GF-D8 (cell line): ENCODE measurements around the gene SPOCK2.

Source experiments
- DNase-seq: peaks from one replicate; lab custom pipeline; 2025; lab: John Stamatoyannopoulos, UW

Gene SPOCK2

GRCh38 chr10:72009425-72010081 is 78.8 kb downstream of the SPOCK2 start:
- no peak for DNase-seq

GRCh38 chr10:72009051-72009424 is 79.3 kb downstream of the SPOCK2 start:
- DNase-seq: no peak
